ENCODE results near the gene CUBN. TPM values are rescaled to one million over a fixed set of nuclear protein-coding genes. Genes with fewer than 3 reads are reported as not detected.

The CUBN gene
- total RNA-seq, 1 experiment from 2014 or later, result 0.46 TPM

- TF ChIP-seq ZNF281 (CRISPR knock-in tag; IDR thresholded peaks at IDR 0.05) (no peak), CREB1 (CRISPR knock-in tag; IDR thresholded peaks at IDR 0.05) (no peak), ZNF232 (CRISPR knock-in tag; IDR thresholded peaks at IDR 0.05) (no peak), NFYB (CRISPR knock-in tag; conservative IDR thresholded peaks at IDR 0.05; ENCODE audit: low read depth) (no peak)
These were observed 8.9 kb upstream of the CUBN start (continued) for GRCh38 chr10:17138460-17139042.

- CTCF ChIA-PET, result no interaction called here
- no peak for DNase-seq (ENCODE audit: low spot score)
- TF ChIP-seq EMX1 (CRISPR knock-in tag; IDR thresholded peaks at IDR 0.05) (no peak), ATF1 (CRISPR knock-in tag; IDR thresholded peaks at IDR 0.05) (no peak), ZNF671 (CRISPR knock-in tag; IDR thresholded peaks at IDR 0.05) (no peak), CREM (CRISPR knock-in tag; IDR thresholded peaks at IDR 0.05) (no peak), STAT6 (CRISPR knock-in tag; conservative IDR thresholded peaks at IDR 0.05; ENCODE audit: low read depth) (no peak)
These were observed 5.2 kb upstream of the CUBN start for GRCh38 chr10:17134737-17135260.

GRCh38 chr10:17134282-17134681 lies 4.7 kb upstream of the CUBN start:
- Mint-ChIP-seq H3K27me3 (ENCODE audit: low read depth) (no peaks in the 10 kb centered on the region), H3K4me3 (no peak overlapping the region), H3K9me3 (no peaks in the 10 kb centered on the region), H3K27ac (no peak overlapping the region), H3K36me3 (no peaks in the 10 kb centered on the region), H3K4me1 (peaks cover 18% of the 10 kb centered on the region)
- POLR2A ChIA-PET, result no interaction called here
- DNase-seq (ENCODE audit: low spot score) (no peak), ATAC-seq (no peak)
- CTCF ChIA-PET, result no interaction called here
- no peak for TF ChIP-seq OVOL2 (CRISPR knock-in tag; IDR thresholded peaks at IDR 0.05; ENCODE audit: borderline replicate concordance)
- TF ChIP-seq PRDM15 (CRISPR knock-in tag; IDR thresholded peaks at IDR 0.05), result no peak
- no peak for TF ChIP-seq NFYB (CRISPR knock-in tag; conservative IDR thresholded peaks at IDR 0.05; ENCODE audit: low read depth)
- no peak for TF ChIP-seq CTCF (IDR thresholded peaks at IDR 0.05)

More at GRCh38 chr10:17134737-17135260, 5.2 kb upstream of the CUBN start:
- H3K27ac Mint-ChIP-seq, result no peak overlapping the region
- ATAC-seq, result no peak
- no peaks in the 10 kb centered on the region for H3K9me3 Mint-ChIP-seq
- H3K27me3 Mint-ChIP-seq (ENCODE audit: low read depth), result no peaks in the 10 kb centered on the region
- peaks cover 18% of the 10 kb centered on the region for H3K4me1 Mint-ChIP-seq
- POLR2A ChIA-PET, result no interaction called here
- no peaks in the 10 kb centered on the region for H3K36me3 Mint-ChIP-seq
- H3K4me3 Mint-ChIP-seq, result no peak overlapping the region

All from WTC11 (cell line).